SK-N-SH (cell line): Measurements from ENCODE around the gene KMT2C. TPM values are rescaled to one million over a fixed set of nuclear protein-coding genes. Genes with fewer than 3 reads are reported as not detected.

Experiments used
- CTCF ChIA-PET: fragments of 300-600, 350-600 bp; formaldehyde crosslinking; extraction: SDS; loops from one replicate; lab custom pipeline; 2021; lab: Yijun Ruan, JAX
- POLR2A ChIA-PET: fragments of 350-600 bp; sonication (Branson Sonifier 250); formaldehyde crosslinking; extraction: SDS; loops from one replicate; lab custom pipeline; 2020; ENCODE audit warnings: antibody characterized with exemption, inconsistent platforms; lab: Yijun Ruan, JAX
- DNase-seq: peaks from one replicate; pipeline ENCODE4 v3.0.0; 2012
- H2AFZ ChIP-seq: fragments of 200-600 bp; sonication (generic); 2 replicates; pipeline ENCODE4 v1.8.1; 2016; ENCODE audit warnings: antibody characterized with exemption, mild to moderate bottlenecking, low read depth
- H3F3A ChIP-seq: fragments of 200-600 bp; sonication (generic); replicated peaks from 2 replicates; pipeline ENCODE3; 2016; ENCODE audit warnings: antibody characterized with exemption, mild to moderate bottlenecking; ENCODE audit not compliant: insufficient read depth
- H3K27ac ChIP-seq, 2 experiments: fragments of 200-500 bp in 1 of 2; fragments of 200-600 bp in 1 of 2; sonication (Bioruptor generic) in 1 of 2; sonication (generic), shearing (Covaris generic) in 1 of 2; 2 replicates each; pipeline versions ENCODE4 v1.5.1 to v1.6.1; 2014 to 2016; ENCODE audit warnings: low read depth in 2 of 2, inconsistent platforms in 1 of 2, low read length in 1 of 2, mild to moderate bottlenecking in 1 of 2, mixed read lengths in 1 of 2
- H3K27me3 ChIP-seq: fragments of 200-600 bp; sonication (generic), shearing (Covaris generic); 2 replicates; pipeline ENCODE4 v1.6.1; 2016; ENCODE audit warnings: mixed run types; ENCODE audit not compliant: insufficient read depth
- H3K36me3 ChIP-seq, 2 experiments: fragments of 200-500 bp in 1 of 2; fragments of 200-600 bp in 1 of 2; sonication (Bioruptor generic) in 1 of 2; sonication (generic) in 1 of 2; replicated peaks in 1 of 2; 2 replicates each; pipeline versions ENCODE3 to v1.5.1; 2014 to 2016; ENCODE audit warnings: low read length in 1 of 2, mild to moderate bottlenecking in 1 of 2; ENCODE audit not compliant: insufficient read depth in 2 of 2, control insufficient read depth in 1 of 2
- H3K4me1 ChIP-seq, 2 experiments: fragments of 200-500 bp in 1 of 2; fragments of 200-600 bp in 1 of 2; sonication (Bioruptor generic) in 1 of 2; sonication (generic), shearing (Covaris generic) in 1 of 2; 2 replicates each; pipeline versions ENCODE4 v1.5.1 to v1.6.1; 2014 to 2016; ENCODE audit warnings: low read depth in 1 of 2, low read length in 1 of 2, mixed run types in 1 of 2; ENCODE audit not compliant: insufficient read depth in 2 of 2, control insufficient read depth in 1 of 2
- H3K4me2 ChIP-seq: fragments of 200-600 bp; sonication (generic), shearing (Covaris generic); 2 replicates; pipeline ENCODE4 v1.6.1; 2017; ENCODE audit warnings: mixed run types
- H3K4me3 ChIP-seq, 2 experiments: fragments of 200-500 bp in 1 of 2; fragments of 200-600 bp in 1 of 2; sonication (Bioruptor generic) in 1 of 2; sonication (generic), shearing (Covaris generic) in 1 of 2; 2 replicates each; pipeline versions ENCODE4 v1.5.1 to v1.8.1; 2014 to 2016; ENCODE audit warnings: low read depth in 2 of 2, inconsistent platforms in 1 of 2, low read length in 1 of 2, mild to moderate bottlenecking in 1 of 2, mixed read lengths in 1 of 2, moderate library complexity in 1 of 2
- H3K79me2 ChIP-seq: fragments of 200-600 bp; sonication (generic); 2 replicates; pipeline ENCODE4 v1.8.1; 2017; ENCODE audit warnings: mild to moderate bottlenecking; ENCODE audit not compliant: insufficient read depth
- H3K9ac ChIP-seq: fragments of 200-600 bp; sonication (generic); 2 replicates; pipeline ENCODE4 v1.6.1; 2017; ENCODE audit warnings: mixed run types
- H3K9me2 ChIP-seq: fragments of 200-600 bp; sonication (generic); 2 replicates; pipeline ENCODE4 v1.6.1; 2017; ENCODE audit warnings: mixed run types
- H3K9me3 ChIP-seq: fragments of 200-600 bp; sonication (generic); 2 replicates; pipeline ENCODE4 v1.6.1; 2017; ENCODE audit warnings: mixed run types, mild to moderate bottlenecking, moderate library complexity
- H4K20me1 ChIP-seq: fragments of 200-600 bp; sonication (generic); 2 replicates; pipeline ENCODE4 v1.6.1; 2017; ENCODE audit warnings: mild to moderate bottlenecking, mixed run types; ENCODE audit not compliant: insufficient read depth
- EZH2phosphoT487 ChIP-seq: fragments of 200-600 bp; sonication (generic); IDR thresholded peaks from 2 replicates; pipeline ENCODE4 v1.6.1; 2017; ENCODE audit warnings: low read depth, mixed run types, mild to moderate bottlenecking, antibody characterized with exemption, moderate library complexity, borderline replicate concordance
- FOXJ3 ChIP-seq: sonication (generic); formaldehyde crosslinking; IDR thresholded peaks from 2 replicates; pipeline ENCODE4 v1.5.1; 2020; ENCODE audit warnings: mild to moderate bottlenecking, missing genetic modification reagents
- GABPA ChIP-seq: IDR thresholded peaks from 2 replicates; pipeline ENCODE4 v1.4.0; 2012; ENCODE audit warnings: low read depth, mild to moderate bottlenecking
- GATA2 ChIP-seq: sonication (generic); formaldehyde crosslinking; IDR thresholded peaks from 2 replicates; pipeline ENCODE4 v1.5.0; 2020; ENCODE audit warnings: mild to moderate bottlenecking, missing genetic modification reagents
- MXI1 ChIP-seq: IDR thresholded peaks from 2 replicates; pipeline ENCODE4 v1.6.1; 2012; ENCODE audit warnings: mild to moderate bottlenecking, low read depth, low read length, improper control_type of control experiment
- NRF1 ChIP-seq: IDR thresholded peaks from 2 replicates; pipeline ENCODE4 v1.6.1; 2012; ENCODE audit warnings: low read depth, mild to moderate bottlenecking, low read length
- RAD21 ChIP-seq: IDR thresholded peaks from 2 replicates; pipeline ENCODE4 v1.6.1; 2012; ENCODE audit warnings: mild to moderate bottlenecking, low read length
- RFX5 ChIP-seq: IDR thresholded peaks from 2 replicates; pipeline ENCODE4 v1.6.1; 2012; ENCODE audit warnings: mild to moderate bottlenecking, improper control_type of control experiment, low read length
- TAF1 ChIP-seq: IDR thresholded peaks from 2 replicates; pipeline ENCODE4 v1.6.1; 2012; ENCODE audit warnings: low read depth, mild to moderate bottlenecking, low read length, moderate library complexity, borderline replicate concordance
- YY1 ChIP-seq: IDR thresholded peaks from 2 replicates; pipeline ENCODE4 v1.4.0; 2012; ENCODE audit warnings: low read depth, mild to moderate bottlenecking
- WGBS: methylation state at CpG from one replicate; pipeline ENCODE4 v1.1.6; 2017; ENCODE audit warnings: low lambda C conversion rate; 5-methylcytosine and 5-hydroxymethylcytosine counted together
- polyA plus RNA-seq, 3 experiments: library from polyadenylated mRNA; depleted of rRNA; stranded (reverse); fragments of >200 nt; gene quantifications; 2 replicates each; pipeline ENCODE4 v1.2.3, GENCODE V29; 2012
- TF ChIP-seq, protein P1 (sequence below): IDR thresholded peaks from 2 replicates; pipeline ENCODE4 v1.6.1; 2012; ENCODE audit warnings: mild to moderate bottlenecking, low read depth, low read length, moderate library complexity
- TF ChIP-seq, protein P2 (sequence below): IDR thresholded peaks from 2 replicates; pipeline ENCODE4; 2012

The KMT2C gene
- polyA plus RNA-seq, 1 of the 3 experiments (the other 2 are of a cell fraction) = 8.0 TPM

GRCh38 chr7:152347888-152348287, 87.9 kb downstream of the KMT2C start:
- over 99% methylated on average over 2 of the region's 2 CpGs for WGBS
- peaks cover 13% of the 10 kb centered on the region for H4K20me1 ChIP-seq
- CTCF ChIA-PET = interaction anchor here (1.6 kb wide), 1 partner anchor 359 kb away, joined by 4 read pairs; no protein-coding TSS in a partner anchor
- no peak overlapping the region for H3K4me2 ChIP-seq
- no peaks in the 10 kb centered on the region for H3K9me2 ChIP-seq
- peaks cover 90% of the 10 kb centered on the region for H3K79me2 ChIP-seq
- H3K9me3 ChIP-seq = peaks cover 6% of the 10 kb centered on the region; the same call in 1 of the 2 replicates
- no peak overlapping the region for H3K9ac ChIP-seq
- no peaks in the 10 kb centered on the region for H3K4me1 ChIP-seq
- H2AFZ ChIP-seq = no peak overlapping the region
- POLR2A ChIA-PET = no interaction called here
- H3K36me3 ChIP-seq = peaks cover 17 to 39% of the 10 kb centered on the region in 2 experiments
- TF ChIP-seq EZH2phosphoT487 (no peak), TAF1 (no peak), YY1 (no peak)
- TF ChIP-seq, protein P1, sequence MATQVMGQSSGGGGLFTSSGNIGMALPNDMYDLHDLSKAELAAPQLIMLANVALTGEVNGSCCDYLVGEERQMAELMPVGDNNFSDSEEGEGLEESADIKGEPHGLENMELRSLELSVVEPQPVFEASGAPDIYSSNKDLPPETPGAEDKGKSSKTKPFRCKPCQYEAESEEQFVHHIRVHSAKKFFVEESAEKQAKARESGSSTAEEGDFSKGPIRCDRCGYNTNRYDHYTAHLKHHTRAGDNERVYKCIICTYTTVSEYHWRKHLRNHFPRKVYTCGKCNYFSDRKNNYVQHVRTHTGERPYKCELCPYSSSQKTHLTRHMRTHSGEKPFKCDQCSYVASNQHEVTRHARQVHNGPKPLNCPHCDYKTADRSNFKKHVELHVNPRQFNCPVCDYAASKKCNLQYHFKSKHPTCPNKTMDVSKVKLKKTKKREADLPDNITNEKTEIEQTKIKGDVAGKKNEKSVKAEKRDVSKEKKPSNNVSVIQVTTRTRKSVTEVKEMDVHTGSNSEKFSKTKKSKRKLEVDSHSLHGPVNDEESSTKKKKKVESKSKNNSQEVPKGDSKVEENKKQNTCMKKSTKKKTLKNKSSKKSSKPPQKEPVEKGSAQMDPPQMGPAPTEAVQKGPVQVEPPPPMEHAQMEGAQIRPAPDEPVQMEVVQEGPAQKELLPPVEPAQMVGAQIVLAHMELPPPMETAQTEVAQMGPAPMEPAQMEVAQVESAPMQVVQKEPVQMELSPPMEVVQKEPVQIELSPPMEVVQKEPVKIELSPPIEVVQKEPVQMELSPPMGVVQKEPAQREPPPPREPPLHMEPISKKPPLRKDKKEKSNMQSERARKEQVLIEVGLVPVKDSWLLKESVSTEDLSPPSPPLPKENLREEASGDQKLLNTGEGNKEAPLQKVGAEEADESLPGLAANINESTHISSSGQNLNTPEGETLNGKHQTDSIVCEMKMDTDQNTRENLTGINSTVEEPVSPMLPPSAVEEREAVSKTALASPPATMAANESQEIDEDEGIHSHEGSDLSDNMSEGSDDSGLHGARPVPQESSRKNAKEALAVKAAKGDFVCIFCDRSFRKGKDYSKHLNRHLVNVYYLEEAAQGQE = no peak
- no peak for DNase-seq
- no peak overlapping the region for H3K4me3 ChIP-seq
- peaks cover 2% of the 10 kb centered on the region for H3F3A ChIP-seq
- H3K27ac ChIP-seq = no peak overlapping the region
- no peaks in the 10 kb centered on the region for H3K27me3 ChIP-seq

DNA sequence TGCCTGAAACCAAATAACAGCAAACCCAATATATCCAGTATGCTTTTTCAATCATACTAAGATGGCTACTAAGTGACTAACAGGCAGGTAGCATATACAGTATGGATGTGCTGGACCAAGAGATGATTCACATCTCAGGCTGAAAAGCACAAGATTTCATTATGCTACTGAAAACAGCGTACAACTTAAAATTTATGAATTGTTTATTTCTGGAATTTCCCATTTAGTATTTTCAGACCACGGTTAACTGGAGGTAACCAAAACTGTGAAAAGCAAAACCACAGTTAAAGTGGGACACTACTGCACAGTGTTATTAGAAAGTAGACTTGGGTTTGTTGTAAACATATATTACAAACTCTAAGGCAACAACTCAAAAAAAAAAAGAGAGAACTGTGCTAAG, 91.5 kb downstream of the KMT2C start:
- TF ChIP-seq GABPA (no peak), RFX5 (no peak), RAD21 (no peak), FOXJ3 (no peak), GATA2 (no peak), NRF1 (no peak), MXI1 (no peak), EZH2phosphoT487 (no peak)
- TF ChIP-seq, protein P2, sequence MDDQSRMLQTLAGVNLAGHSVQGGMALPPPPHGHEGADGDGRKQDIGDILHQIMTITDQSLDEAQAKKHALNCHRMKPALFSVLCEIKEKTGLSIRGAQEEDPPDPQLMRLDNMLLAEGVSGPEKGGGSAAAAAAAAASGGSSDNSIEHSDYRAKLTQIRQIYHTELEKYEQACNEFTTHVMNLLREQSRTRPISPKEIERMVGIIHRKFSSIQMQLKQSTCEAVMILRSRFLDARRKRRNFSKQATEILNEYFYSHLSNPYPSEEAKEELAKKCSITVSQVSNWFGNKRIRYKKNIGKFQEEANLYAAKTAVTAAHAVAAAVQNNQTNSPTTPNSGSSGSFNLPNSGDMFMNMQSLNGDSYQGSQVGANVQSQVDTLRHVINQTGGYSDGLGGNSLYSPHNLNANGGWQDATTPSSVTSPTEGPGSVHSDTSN = no peak
- Histone ChIP-seq H3K36me3 (peaks cover 15 to 29% of the 10 kb centered on the region in 2 experiments), H3K27ac (no peak overlapping the region), H4K20me1 (peaks cover 40% of the 10 kb centered on the region), H3K4me3 (no peak overlapping the region), H3F3A (peaks cover 10% of the 10 kb centered on the region), H3K79me2 (peaks cover 91% of the 10 kb centered on the region), H3K9ac (no peak overlapping the region), H2AFZ (no peak overlapping the region), H3K4me1 (no peaks in the 10 kb centered on the region; a peak in 1 of 4 replicates), H3K9me2 (no peaks in the 10 kb centered on the region), H3K27me3 (no peaks in the 10 kb centered on the region), H3K4me2 (no peak overlapping the region), H3K9me3 (peaks cover 6% of the 10 kb centered on the region; the same call in 1 of the 2 replicates)
- CTCF ChIA-PET = interaction anchor here (0.7 kb wide), 1 partner anchor 47 kb away, joined by 5 read pairs; no protein-coding TSS in a partner anchor
- POLR2A ChIA-PET = no interaction called here
- 94% methylated on average over 2 of the region's 2 CpGs for WGBS
- no peak for DNase-seq
